ENCODE results near the gene EXOG.

GRCh38 chr3:38575279-38575843, 79.2 kb downstream of the EXOG start:
- no peak for TF ChIP-seq CTCF (IDR thresholded peaks at IDR 0.05)
- TF ChIP-seq POLR2A (IDR thresholded peaks at IDR 0.05) = no peak
